Hepatocyte (in vitro differentiated cells): ENCODE data around the gene SCAF1. TPM values are rescaled to one million over a fixed set of nuclear protein-coding genes. Genes with fewer than 3 reads are reported as not detected.

ENCODE experiments used
- DNase-seq: peaks from one replicate; pipeline ENCODE4 v3.0.0-alpha.2; 2016; ENCODE audit warnings: low spot score
- H2AFZ ChIP-seq: fragments of 200-600 bp; sonication (generic); 2 replicates; pipeline ENCODE4 v1.6.0; 2016; ENCODE audit warnings: antibody characterized with exemption, mild to moderate bottlenecking
- H3K27ac ChIP-seq: fragments of 200-600 bp; sonication (generic); 2 replicates; pipeline ENCODE4 v1.5.1; 2016; ENCODE audit warnings: mild to moderate bottlenecking
- H3K27me3 ChIP-seq: fragments of 200-600 bp; sonication (generic); 2 replicates; pipeline ENCODE4 v1.6.1; 2016
- H3K36me3 ChIP-seq: fragments of 200-600 bp; sonication (generic); replicated peaks from 2 replicates; pipeline ENCODE4 v1.5.1; 2016; ENCODE audit warnings: low read depth; ENCODE audit not compliant: insufficient read depth
- H3K4me1 ChIP-seq: fragments of 200-600 bp; sonication (generic); 2 replicates; pipeline ENCODE4 v1.5.1; 2016; ENCODE audit warnings: mild to moderate bottlenecking, moderate library complexity; ENCODE audit not compliant: insufficient read depth
- H3K4me2 ChIP-seq: fragments of 200-600 bp; sonication (generic); 2 replicates; pipeline ENCODE4 v1.6.0; 2016
- H3K4me3 ChIP-seq: fragments of 200-600 bp; sonication (generic); 2 replicates; pipeline ENCODE4 v1.5.1; 2016; ENCODE audit warnings: mild to moderate bottlenecking
- H3K79me2 ChIP-seq: fragments of 200-600 bp; sonication (generic); 2 replicates; pipeline ENCODE4 v1.6.0; 2017; ENCODE audit warnings: mild to moderate bottlenecking
- H3K9me2 ChIP-seq: fragments of 200-600 bp; sonication (generic); replicated peaks from 2 replicates; pipeline ENCODE4 v1.6.0; 2017; ENCODE audit warnings: mild to moderate bottlenecking; ENCODE audit not compliant: insufficient read depth
- H3K9me3 ChIP-seq: fragments of 200-600 bp; sonication (generic); 2 replicates; pipeline ENCODE4 v1.5.1; 2016; ENCODE audit warnings: low read depth, mild to moderate bottlenecking
- H4K20me1 ChIP-seq: fragments of 200-600 bp; sonication (generic); 2 replicates; pipeline ENCODE4 v1.6.0; 2016; ENCODE audit warnings: mild to moderate bottlenecking; ENCODE audit not compliant: insufficient read depth, poor library complexity, severe bottlenecking
- CTCF ChIP-seq: fragments of 200-600 bp; sonication (generic); IDR thresholded peaks from 2 replicates; pipeline ENCODE4 v1.5.1; 2016; ENCODE audit warnings: antibody characterized with exemption, mild to moderate bottlenecking; ENCODE audit not compliant: poor library complexity
- EZH2 ChIP-seq: fragments of 200-600 bp; sonication (generic); IDR thresholded peaks from 2 replicates; pipeline ENCODE4 v1.6.1; 2016; ENCODE audit warnings: antibody characterized with exemption, mild to moderate bottlenecking, borderline replicate concordance
- EZH2phosphoT487 ChIP-seq: fragments of 200-600 bp; sonication (generic); IDR thresholded peaks from one replicate; pipeline ENCODE4 v1.6.1; 2018; ENCODE audit warnings: antibody characterized with exemption, mild to moderate bottlenecking, low read depth, moderate library complexity; ENCODE audit not compliant: unreplicated experiment, severe bottlenecking
- WGBS: methylation state at CpG from one replicate; pipeline ENCODE4 v1.1.6; 2016; ENCODE audit warnings: low lambda C conversion rate; ENCODE audit errors: missing lambda C conversion rate; 5-methylcytosine and 5-hydroxymethylcytosine counted together
- polyA plus RNA-seq: library from polyadenylated mRNA; unstranded; fragments of >200 nt; fragmentation: Nextera tagmentation; extraction: Ambion mirVana; gene quantifications from 2 replicates; pipeline ENCODE4 v1.2.1, GENCODE V29; 2016
- total RNA-seq: library from RNA; depleted of rRNA; stranded (reverse); fragments of >200 nt; gene quantifications from 2 replicates; pipeline ENCODE4 v1.2.3, GENCODE V29; 2014

SCAF1 gene
- total and polyA plus RNA-seq, 2 experiments from 2014 or later: 12.6 to 18.6 TPM

- DNase-seq: peak; percentile 13
- H3K4me3 ChIP-seq: no peak overlapping the region
- H3K9me2 ChIP-seq: no peaks in the 10 kb centered on the region
- H3K4me1 ChIP-seq: peaks cover 6% of the 10 kb centered on the region
- no peaks in the 10 kb centered on the region for H3K36me3 ChIP-seq
- peak overlapping the region; percentile 80 for H3K27ac ChIP-seq
- no peaks in the 10 kb centered on the region for H3K9me3 ChIP-seq
- TF ChIP-seq CTCF (no peak), EZH2phosphoT487 (no peak), EZH2 (no peak)
- peaks cover 69% of the 10 kb centered on the region for H3K79me2 ChIP-seq
- WGBS: 93% methylated on average over 33 of the region's 35 CpGs
- no peak overlapping the region for H2AFZ ChIP-seq
- H4K20me1 ChIP-seq: peaks cover 18% of the 10 kb centered on the region
- H3K4me2 ChIP-seq: peak overlapping the region; percentile 99
- no peaks in the 10 kb centered on the region for H3K27me3 ChIP-seq
Observed at GRCh38 chr19:49594157-49594992, 47.6 kb upstream of the SCAF1 start.

DNA sequence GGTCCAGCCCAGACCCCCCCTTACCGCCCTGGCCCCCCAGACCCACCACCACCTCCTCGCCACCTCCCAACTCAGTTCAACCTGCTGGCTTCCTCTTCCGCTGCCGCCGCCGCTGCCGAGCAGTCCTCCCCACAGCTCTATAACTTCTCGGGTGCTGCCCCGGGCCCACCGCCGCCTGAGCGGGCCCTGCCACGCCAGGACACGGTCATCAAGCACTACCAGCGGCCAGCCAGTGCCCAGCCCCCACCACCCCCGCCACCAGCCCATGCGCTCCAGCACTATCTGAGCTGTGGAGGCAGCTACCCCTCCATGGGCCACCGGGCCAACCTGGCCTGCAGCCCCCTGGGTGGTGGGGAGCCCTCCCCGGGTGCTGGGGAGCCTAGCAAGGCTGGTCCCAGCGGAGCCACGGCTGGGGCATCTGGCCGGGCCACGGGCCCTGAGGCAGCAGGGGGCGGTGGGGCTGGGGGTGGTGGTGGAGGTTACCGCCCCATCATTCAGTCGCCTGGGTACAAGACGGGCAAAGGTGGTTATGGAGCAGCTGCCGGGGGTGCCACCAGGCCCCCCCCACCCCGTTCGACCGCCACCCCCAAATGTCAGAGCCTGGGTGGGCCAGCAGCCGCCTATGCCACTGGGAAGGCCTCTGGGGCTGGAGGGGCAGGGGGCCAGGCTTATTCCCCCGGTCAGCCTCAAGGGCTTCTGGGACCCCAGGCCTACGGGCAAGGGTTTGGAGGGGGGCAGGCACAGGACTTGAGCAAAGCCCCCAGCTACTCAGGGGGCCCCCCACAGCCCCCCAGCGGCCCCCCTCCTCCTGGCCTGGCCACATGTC is 46.8 kb upstream of the SCAF1 start:
- Histone ChIP-seq H3K4me2 (no peak overlapping the region), H3K9me3 (no peaks in the 10 kb centered on the region), H3K36me3 (no peaks in the 10 kb centered on the region), H3K27ac (no peak overlapping the region), H3K79me2 (peaks cover 78% of the 10 kb centered on the region), H3K9me2 (no peaks in the 10 kb centered on the region), H2AFZ (no peak overlapping the region), H3K4me3 (no peak overlapping the region), H3K4me1 (peaks cover 6% of the 10 kb centered on the region), H4K20me1 (peaks cover 18% of the 10 kb centered on the region), H3K27me3 (no peaks in the 10 kb centered on the region)
- 100% methylated on average over 10 of the region's 35 CpGs for WGBS
- DNase-seq: peak; percentile 5
- TF ChIP-seq EZH2phosphoT487 (no peak), CTCF (no peak), EZH2 (no peak)

GRCh38 chr19:49595819-49596404 is 46.1 kb upstream of the SCAF1 start:
- Histone ChIP-seq H3K4me3 (no peak overlapping the region), H3K4me2 (no peak overlapping the region), H3K4me1 (peaks cover 6% of the 10 kb centered on the region), H2AFZ (no peak overlapping the region), H3K27me3 (no peaks in the 10 kb centered on the region), H3K79me2 (peaks cover 81% of the 10 kb centered on the region), H4K20me1 (peaks cover 18% of the 10 kb centered on the region), H3K27ac (no peak overlapping the region), H3K36me3 (no peaks in the 10 kb centered on the region), H3K9me2 (no peaks in the 10 kb centered on the region), H3K9me3 (no peaks in the 10 kb centered on the region)
- no peak for TF ChIP-seq EZH2
- no peak for TF ChIP-seq CTCF
- TF ChIP-seq EZH2phosphoT487: no peak
- 97% methylated on average over 27 of the region's 32 CpGs for WGBS
- DNase-seq: no peak
